Dendritic cell treated with granulocyte-macrophage colony-stimulating factor and Interleukin-4, amounts not matched to agents 40 ng/mL and 50 ng/mL, for 4 days (primary cell): ENCODE data around the gene GATD1.
"Not testable (repeated sequence)": the region's sequence is repeated elsewhere in the genome, so short reads cannot be mapped to it uniquely, and the experiment has no call there.

Source experiments
- H3K27ac Mint-ChIP-seq: one replicate; pipeline ENCODE4 v1.8.0; 2022; ENCODE audit warnings: mild to moderate bottlenecking, mixed read lengths
- H3K27me3 Mint-ChIP-seq: one replicate; pipeline ENCODE4 v1.8.0; 2022; ENCODE audit warnings: mild to moderate bottlenecking, mixed read lengths
- H3K36me3 Mint-ChIP-seq: one replicate; pipeline ENCODE4 v1.8.0; 2022; ENCODE audit warnings: low read depth, mixed read lengths
- H3K4me1 Mint-ChIP-seq: one replicate; pipeline ENCODE4 v1.8.0; 2022; ENCODE audit warnings: low read depth, mixed read lengths
- H3K4me3 Mint-ChIP-seq: one replicate; pipeline ENCODE4 v1.8.0; 2022; ENCODE audit warnings: mild to moderate bottlenecking, moderate library complexity, mixed read lengths
- H3K9me3 Mint-ChIP-seq: one replicate; pipeline ENCODE4 v1.8.0; 2022; ENCODE audit warnings: mixed read lengths
- intact Hi-C: fragments of 100-400 bp; cut with micrococcal nuclease; formaldehyde crosslinking; loops from one replicate; pipeline ENCODE4 v1.15.0; 2022

The GATD1 gene

GRCh38 chr11:761526-762108 lies 15.7 kb downstream of the GATD1 start:
- intact Hi-C loops, result no loop called here
- Mint-ChIP-seq H3K9me3 (no peaks in the 10 kb centered on the region), H3K27ac (no peak overlapping the region), H3K27me3 (no peaks in the 10 kb centered on the region), H3K4me3 (no peak overlapping the region), H3K4me1 (peaks cover 31% of the 10 kb centered on the region), H3K36me3 (peaks cover 100% of the 10 kb centered on the region)

- intact Hi-C loops, result no loop called here
- peak overlapping the region; percentile 34 for H3K27ac Mint-ChIP-seq
- H3K4me1 Mint-ChIP-seq, result peaks cover 18% of the 10 kb centered on the region
- H3K36me3 Mint-ChIP-seq, result peaks cover 100% of the 10 kb centered on the region
- no peaks in the 10 kb centered on the region for H3K27me3 Mint-ChIP-seq
- no peak overlapping the region for H3K4me3 Mint-ChIP-seq
- H3K9me3 Mint-ChIP-seq, result no peaks in the 10 kb centered on the region
These were observed 17.1 kb downstream of the GATD1 start for GRCh38 chr11:760236-760635.

DNA sequence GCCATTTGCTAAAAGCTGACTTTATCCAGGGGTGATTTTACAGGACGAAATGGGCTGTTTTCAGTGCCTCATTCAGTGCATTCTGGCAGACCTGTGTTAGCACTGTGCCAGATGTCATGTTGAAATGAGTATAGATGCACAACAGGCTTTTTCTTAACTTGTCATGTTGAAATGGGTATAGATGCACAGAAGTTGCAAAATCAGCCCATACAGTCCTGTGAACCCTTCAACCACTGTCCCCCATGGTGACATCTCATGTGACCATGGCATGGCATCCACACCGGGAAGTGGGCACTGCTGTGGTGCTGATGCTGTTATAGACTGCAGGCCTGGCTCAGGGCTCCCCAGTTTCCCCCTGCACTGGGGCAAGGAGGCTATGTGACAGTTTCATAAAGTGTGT lies 27.6 kb downstream of the GATD1 start:
- Mint-ChIP-seq H3K4me1 (peaks cover 39% of the 10 kb centered on the region), H3K27me3 (no peaks in the 10 kb centered on the region), H3K9me3 (no peaks in the 10 kb centered on the region), H3K36me3 (peaks cover 58% of the 10 kb centered on the region), H3K4me3 (peak overlapping the region; percentile 39), H3K27ac (peak overlapping the region; percentile 93)
- intact Hi-C loops, result no loop called here

- Mint-ChIP-seq H3K4me3 (peak overlapping the region; percentile 91), H3K27ac (peak overlapping the region; percentile 93), H3K36me3 (peaks cover 52% of the 10 kb centered on the region), H3K9me3 (no peaks in the 10 kb centered on the region), H3K4me1 (peaks cover 39% of the 10 kb centered on the region), H3K27me3 (no peaks in the 10 kb centered on the region)
- intact Hi-C loops, result no loop called here
These were observed 29.3 kb downstream of the GATD1 start for GRCh38 chr11:748007-748359.

DNA sequence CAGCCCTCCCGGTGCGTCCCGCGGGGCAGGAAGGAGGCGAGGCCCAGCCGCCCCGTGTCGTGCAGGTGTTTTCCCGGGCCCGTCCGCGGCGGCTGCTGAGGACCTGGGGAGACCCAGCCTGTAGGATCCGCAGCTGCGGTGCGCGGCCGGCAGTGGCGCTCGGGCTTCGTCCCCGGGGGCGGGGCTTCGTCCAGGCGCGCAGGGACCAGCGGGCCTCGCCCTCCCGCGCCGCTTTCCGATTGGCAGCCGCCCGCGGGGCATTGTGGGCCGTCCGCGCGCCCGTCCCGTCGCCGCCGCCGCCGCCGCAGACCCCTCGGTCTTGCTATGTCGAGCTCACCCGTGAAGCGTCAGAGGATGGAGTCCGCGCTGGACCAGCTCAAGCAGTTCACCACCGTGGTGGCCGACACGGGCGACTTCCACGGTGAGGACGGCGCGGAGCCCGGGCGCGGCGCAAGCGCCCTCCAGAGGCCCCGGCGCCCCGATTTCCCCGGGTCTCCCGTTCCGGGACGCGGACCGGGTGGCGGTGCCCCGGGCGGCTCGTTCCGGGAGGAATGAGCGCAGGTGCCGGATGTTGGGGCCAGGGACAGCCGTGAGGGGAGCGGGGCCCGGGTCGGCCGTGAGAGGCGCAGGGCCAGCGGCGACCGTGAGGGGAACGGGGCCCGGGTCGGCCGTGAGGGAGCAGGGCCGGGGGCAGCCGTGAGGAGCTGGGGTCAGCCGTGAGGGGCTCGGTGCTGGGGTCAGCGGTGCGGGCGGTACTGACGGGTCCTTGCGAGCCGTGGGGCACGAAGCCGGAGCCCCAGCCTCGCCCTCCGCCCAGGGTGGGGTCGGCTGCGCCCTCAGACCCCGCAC lies 29.9 kb downstream of the GATD1 start, which contains the start of gene TALDO1:
Gene TALDO1 (plus strand): TSS at position 307 of the 849 bp plus-strand sequence. CDS start 18 bp downstream, at position 325.
- H3K27me3 Mint-ChIP-seq, result no peaks in the 10 kb centered on the region
- H3K9me3 Mint-ChIP-seq, result no peaks in the 10 kb centered on the region
- intact Hi-C loops, result no loop called here
- H3K36me3 Mint-ChIP-seq, result peaks cover 46% of the 10 kb centered on the region
- peak within 1 kb of the TSS; percentile 91 for H3K4me3 Mint-ChIP-seq
- H3K27ac Mint-ChIP-seq, result peak within 1 kb of the TSS; percentile 93
- H3K4me1 Mint-ChIP-seq, result peaks cover 33% of the 10 kb centered on the region

DNA sequence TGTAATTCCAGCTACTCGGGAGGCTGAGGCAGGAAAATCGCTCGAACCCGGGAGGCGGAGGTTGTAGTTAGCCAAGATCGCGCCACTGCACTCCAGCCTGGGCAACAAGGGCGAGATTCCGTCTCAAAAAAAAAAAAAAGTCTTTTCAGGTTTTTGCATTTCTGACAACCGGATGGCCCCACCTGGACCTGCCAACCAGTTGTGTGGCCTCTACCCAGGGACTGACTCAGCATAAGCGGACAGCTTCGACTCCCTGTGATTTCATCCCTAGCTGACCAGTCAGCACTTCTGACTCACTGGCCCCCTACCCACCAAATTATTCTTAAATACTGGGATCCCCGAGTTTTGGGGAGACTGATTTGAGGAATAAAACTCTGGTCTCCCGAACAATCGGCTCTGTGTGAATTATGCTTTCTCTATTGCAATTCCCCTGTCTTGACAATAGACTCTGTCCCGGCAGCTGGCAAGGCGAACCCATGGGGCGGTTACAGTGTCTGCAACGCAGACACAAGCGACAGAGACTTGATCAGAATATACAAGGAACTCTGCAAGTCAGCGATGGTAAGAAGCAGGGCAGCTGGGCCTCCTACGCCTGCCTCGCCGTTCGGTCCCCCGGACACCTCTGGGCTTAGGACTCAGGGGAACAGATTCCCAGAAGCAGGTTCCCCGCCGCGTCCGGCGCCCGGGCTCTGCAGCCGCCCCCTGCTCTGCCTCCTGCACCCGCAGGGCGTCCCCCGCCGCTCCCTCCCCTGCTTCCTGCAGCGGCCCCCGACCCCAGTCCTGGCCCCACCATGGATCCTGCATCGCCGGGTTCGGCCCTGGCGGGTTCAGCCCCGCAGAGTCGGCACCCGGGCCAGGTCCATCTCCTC lies 30.8 kb downstream of the GATD1 start:
- Mint-ChIP-seq H3K9me3 (no peaks in the 10 kb centered on the region), H3K27ac (peak overlapping the region; percentile 93), H3K36me3 (peaks cover 38% of the 10 kb centered on the region), H3K4me3 (peak overlapping the region; percentile 91), H3K27me3 (peaks cover 2% of the 10 kb centered on the region), H3K4me1 (peaks cover 26% of the 10 kb centered on the region)
- intact Hi-C loops, result no loop called here

GRCh38 chr11:745428-745827 lies 31.9 kb downstream of the GATD1 start:
- intact Hi-C loops, result no loop called here
- Mint-ChIP-seq H3K27me3 (peaks cover 2% of the 10 kb centered on the region), H3K4me1 (peaks cover 16% of the 10 kb centered on the region), H3K36me3 (peaks cover 29% of the 10 kb centered on the region), H3K27ac (no peak overlapping the region), H3K9me3 (no peaks in the 10 kb centered on the region), H3K4me3 (no peak overlapping the region)

DNA sequence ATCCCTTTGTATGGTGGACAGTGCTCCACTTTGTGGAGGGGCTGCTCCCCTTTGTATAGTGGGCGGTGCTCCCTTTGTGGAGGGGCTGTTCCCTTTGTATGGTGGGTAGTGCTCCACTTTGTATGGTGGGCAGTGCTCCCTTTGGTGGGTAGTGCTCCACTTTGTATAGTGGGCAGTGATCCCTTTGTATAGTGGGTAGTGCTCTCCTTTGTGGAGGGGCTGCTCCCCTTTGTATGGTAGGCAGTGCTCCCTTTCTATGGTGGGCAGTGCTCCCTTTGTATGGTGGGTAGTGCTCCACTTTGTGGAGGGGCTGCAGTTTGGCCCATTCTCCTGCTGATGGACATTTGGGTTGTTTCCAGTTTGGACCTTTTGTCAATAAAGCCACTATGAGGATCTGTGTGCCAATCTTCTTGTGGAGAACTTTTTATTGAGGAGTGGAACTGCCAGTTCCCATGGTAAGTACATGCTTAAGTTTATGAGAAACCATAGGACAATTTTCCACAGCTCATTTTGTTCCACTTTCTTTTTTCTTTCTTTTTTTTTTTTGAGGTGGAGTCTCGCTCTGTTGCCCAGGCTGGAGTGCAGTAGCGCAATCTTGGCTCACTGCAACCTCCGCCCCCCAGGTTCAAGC lies 34.6 kb downstream of the GATD1 start:
- H3K4me1 Mint-ChIP-seq, result peaks cover 11% of the 10 kb centered on the region
- no peak overlapping the region for H3K27ac Mint-ChIP-seq
- H3K27me3 Mint-ChIP-seq, result peaks cover 15% of the 10 kb centered on the region
- no peaks in the 10 kb centered on the region for H3K9me3 Mint-ChIP-seq
- intact Hi-C loops, result no loop called here
- H3K36me3 Mint-ChIP-seq, result peaks cover 12% of the 10 kb centered on the region
- no peak overlapping the region for H3K4me3 Mint-ChIP-seq

DNA sequence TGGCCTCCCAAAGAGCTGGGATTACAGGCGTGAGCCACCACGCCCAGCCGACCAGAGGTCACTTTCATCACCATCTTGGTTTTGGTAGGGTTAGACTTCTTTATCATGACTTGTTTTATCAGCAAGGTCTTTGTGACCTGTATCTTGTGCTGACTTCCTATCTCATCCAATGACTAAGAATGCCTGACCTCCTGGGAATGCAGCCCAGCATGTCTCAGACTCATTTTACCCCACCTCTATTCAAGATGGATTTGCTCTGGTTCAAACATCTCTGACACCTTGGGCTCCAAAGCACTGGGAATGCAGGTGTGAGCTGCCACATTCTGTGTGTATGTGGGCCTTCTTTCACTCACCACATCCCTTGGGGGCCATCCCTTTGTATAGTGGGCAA lies 35.1 kb downstream of the GATD1 start:
- H3K27me3 Mint-ChIP-seq, result peaks cover 20% of the 10 kb centered on the region
- peaks cover 6% of the 10 kb centered on the region for H3K36me3 Mint-ChIP-seq
- no peak overlapping the region for H3K27ac Mint-ChIP-seq
- peaks cover 17% of the 10 kb centered on the region for H3K4me1 Mint-ChIP-seq
- H3K9me3 Mint-ChIP-seq, result no peaks in the 10 kb centered on the region
- intact Hi-C loops, result no loop called here
- no peak overlapping the region for H3K4me3 Mint-ChIP-seq

- H3K36me3 Mint-ChIP-seq, intact Hi-C loops, H3K9me3 Mint-ChIP-seq: not testable (repeated sequence)
- peaks cover 37% of the 10 kb centered on the region for H3K27me3 Mint-ChIP-seq
- peaks cover 15% of the 10 kb centered on the region for H3K4me1 Mint-ChIP-seq
- peak overlapping the region; percentile 50 for H3K27ac Mint-ChIP-seq
- peak overlapping the region; percentile 37 for H3K4me3 Mint-ChIP-seq
These were observed 39.4 kb downstream of the GATD1 start for GRCh38 chr11:737899-738298.

GRCh38 chr11:737366-737765 lies 39.9 kb downstream of the GATD1 start:
- H3K4me1 Mint-ChIP-seq, result peaks cover 15% of the 10 kb centered on the region
- peak overlapping the region; percentile 37 for H3K4me3 Mint-ChIP-seq
- intact Hi-C loops, result no loop called here
- H3K27ac Mint-ChIP-seq, result peak overlapping the region; percentile 50
- no peaks in the 10 kb centered on the region for H3K9me3 Mint-ChIP-seq
- H3K36me3 Mint-ChIP-seq, result no peaks in the 10 kb centered on the region
- peaks cover 42% of the 10 kb centered on the region for H3K27me3 Mint-ChIP-seq

DNA sequence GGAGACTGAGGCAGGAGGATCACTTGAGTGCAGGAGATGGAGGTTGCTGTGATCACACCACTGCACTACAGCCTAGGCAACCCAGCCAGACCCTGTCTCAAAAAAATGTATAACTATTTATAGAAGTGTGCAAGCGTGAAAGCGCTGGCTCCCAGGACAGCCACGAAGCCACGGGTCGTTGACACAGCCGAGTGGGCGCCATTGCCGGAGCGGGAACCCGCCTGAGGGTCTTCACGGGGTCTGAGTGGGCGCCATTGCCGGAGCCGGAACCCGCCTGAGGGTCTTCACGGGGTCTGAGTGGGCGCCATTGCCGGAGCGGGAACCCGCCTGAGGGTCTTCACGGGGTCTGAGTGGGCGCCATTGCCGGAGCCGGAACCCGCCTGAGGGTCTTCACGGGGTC lies 42.7 kb downstream of the GATD1 start:
- intact Hi-C loops, H3K27ac Mint-ChIP-seq, H3K9me3 Mint-ChIP-seq, H3K4me3 Mint-ChIP-seq, H3K36me3 Mint-ChIP-seq: not testable (repeated sequence)
- peaks cover 21% of the 10 kb centered on the region for H3K4me1 Mint-ChIP-seq
- peaks cover 45% of the 10 kb centered on the region for H3K27me3 Mint-ChIP-seq

- no peaks in the 10 kb centered on the region for H3K36me3 Mint-ChIP-seq
- H3K27me3 Mint-ChIP-seq, result peaks cover 45% of the 10 kb centered on the region
- H3K4me3 Mint-ChIP-seq, result no peak overlapping the region
- no peak overlapping the region for H3K27ac Mint-ChIP-seq
- intact Hi-C loops, result no loop called here
- no peaks in the 10 kb centered on the region for H3K9me3 Mint-ChIP-seq
- peaks cover 27% of the 10 kb centered on the region for H3K4me1 Mint-ChIP-seq
These were observed 44.2 kb downstream of the GATD1 start for GRCh38 chr11:733072-733471.
